Stimulated activated CD4-positive, alpha-beta T cell treated with anti-CD3 and anti-CD28 coated beads, Interleukin-2, amount 100 ng/mL, for 24 hours (primary cell): ENCODE results near the gene TLCD3A.
"Not testable (repeated sequence)": the region's sequence is repeated elsewhere in the genome, so short reads cannot be mapped to it uniquely, and the experiment has no call there.

Experiments
- DNase-seq, 2 donors: peaks; one replicate each; pipeline ENCODE4 v3.0.0-alpha.2; 2020

TLCD3A gene

DNA sequence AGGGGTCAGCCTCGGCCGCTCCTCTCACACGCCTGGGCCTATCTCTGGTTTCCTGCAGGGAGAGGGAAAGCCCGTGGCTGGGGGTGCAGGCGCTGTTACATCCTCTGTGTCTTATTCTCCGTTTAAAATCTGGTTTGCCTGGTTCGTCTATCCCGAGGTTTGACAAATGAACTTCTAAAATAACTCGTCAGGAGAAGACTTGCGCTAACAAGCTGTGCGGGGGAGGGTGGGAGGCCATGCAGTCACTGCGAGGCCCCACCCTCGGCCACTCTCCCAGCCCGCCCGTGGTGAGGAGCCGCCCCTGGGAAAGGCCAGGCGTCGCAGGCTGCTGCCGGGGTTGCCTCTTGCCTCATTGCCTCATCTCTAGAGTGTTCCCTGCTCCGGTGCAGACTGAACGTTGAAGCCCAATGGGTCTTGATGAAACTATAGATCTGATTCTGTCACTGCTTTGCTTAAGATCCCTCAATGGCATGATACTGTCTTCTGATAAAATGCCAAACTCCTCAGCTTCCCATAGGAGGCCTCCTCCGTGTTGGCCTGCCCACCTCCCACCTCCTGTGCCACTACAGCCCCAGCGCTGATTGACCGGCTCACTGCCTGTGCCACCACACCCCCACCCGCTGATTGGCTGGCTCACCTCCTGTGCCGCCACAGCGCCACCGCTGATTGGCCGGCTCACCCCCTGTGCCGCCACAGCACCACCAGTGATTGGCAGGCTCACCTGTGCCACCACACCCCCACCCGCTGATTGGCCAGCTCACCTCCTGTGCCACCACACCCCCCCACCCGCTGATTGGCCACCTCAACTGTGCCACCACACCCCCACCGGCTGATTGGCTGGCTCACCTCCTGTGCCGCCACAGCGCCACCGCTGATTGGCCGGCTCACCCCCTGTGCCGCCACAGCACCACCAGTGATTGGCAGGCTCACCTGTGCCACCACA, 57.8 kb downstream of the TLCD3A start:
- not testable (repeated sequence) for DNase-seq

- not testable (repeated sequence) for DNase-seq
These were observed 58.5 kb downstream of the TLCD3A start for GRCh38 chr17:790874-791247.

DNA sequence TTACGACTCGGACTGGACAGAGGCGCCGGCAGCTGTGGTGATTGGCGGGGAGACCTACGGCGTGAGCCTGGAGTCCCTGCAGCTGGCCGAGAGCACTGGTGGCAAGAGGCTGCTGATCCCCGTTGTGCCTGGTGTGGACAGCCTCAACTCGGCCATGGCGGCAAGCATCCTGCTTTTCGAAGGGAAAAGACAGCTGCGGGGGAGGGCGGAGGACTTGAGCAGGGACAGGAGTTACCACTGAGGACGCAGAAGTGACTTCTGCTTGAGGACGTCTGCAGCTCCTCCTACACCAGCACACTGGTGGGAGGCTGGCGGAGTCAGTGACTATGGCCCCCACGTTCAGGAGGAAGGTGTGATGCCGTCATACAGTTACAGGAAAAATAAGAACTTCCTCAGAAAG, 59.4 kb downstream of the TLCD3A start:
- no peak for DNase-seq

DNA sequence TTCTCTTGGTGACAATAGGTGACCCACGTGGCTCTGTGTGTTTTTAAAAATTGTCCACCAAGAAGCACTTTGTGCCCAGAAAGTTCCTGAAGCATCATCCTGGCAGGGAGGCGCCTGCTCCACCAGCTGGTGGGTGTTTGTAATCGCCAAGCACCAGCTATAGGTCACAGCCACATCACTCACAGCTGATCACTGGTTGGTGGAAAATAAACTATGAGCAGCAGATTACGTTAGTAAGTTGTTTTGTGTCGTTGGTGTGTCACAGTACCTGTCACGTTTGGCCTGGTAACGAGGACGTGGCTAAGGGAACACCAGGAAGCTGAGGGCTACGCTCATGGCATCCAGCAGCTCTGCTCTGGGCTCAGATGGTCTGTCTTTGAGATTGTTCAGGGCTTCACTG, 59.9 kb downstream of the TLCD3A start:
- no peak for DNase-seq
